MM.1S (cell line): ENCODE results near the gene PAFAH1B2.

Experiments
- CTCF ChIP-seq: fragments of 300-600 bp; sonication (generic); IDR thresholded peaks from 2 replicates; pipeline ENCODE4 v1.5.1; 2016; ENCODE audit warnings: antibody characterized with exemption, low read length, mixed read lengths
- EZH2 ChIP-seq: fragments of 300-600 bp; sonication (generic); optimal IDR thresholded peaks from 2 replicates; pipeline ENCODE3; 2017; ENCODE audit warnings: low read depth, mild to moderate bottlenecking, antibody characterized with exemption, low read length, mixed read lengths
- EZH2phosphoT487 ChIP-seq: fragments of 300-600 bp; sonication (generic); IDR thresholded peaks from 2 replicates; pipeline ENCODE4 v1.6.1; 2018; ENCODE audit warnings: antibody characterized with exemption, low read length

DNA sequence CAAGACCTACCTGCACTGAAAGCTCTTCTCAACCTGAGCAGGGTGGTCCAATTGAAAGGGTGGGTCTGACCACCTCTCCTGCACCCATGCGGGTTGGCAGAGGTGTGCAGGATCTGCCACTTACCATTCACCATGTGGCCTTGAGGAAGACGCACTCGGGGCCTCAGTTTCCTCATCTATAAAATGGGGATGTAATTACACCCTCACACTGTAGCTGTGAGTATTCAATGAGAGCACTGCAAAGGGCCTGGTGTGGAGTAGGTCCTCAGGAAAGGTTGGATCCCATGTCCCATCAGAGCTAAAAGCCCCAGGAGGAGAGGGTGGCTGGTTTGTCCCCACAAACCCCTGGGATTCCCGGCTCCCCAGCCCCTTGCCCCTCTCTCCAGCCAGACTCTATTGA lies 54.5 kb downstream of the PAFAH1B2 start:
- TF ChIP-seq CTCF (no peak), EZH2phosphoT487 (no peak), EZH2 (no peak)
